HG02798 (cell line): ENCODE data around the gene CHST8.

Experiments
- ATAC-seq: cut with Tn5 transposase; IDR thresholded peaks from one replicate; pipeline ENCODE4 v1.9.1; 2021; ENCODE audit warnings: mild to moderate bottlenecking; ENCODE audit not compliant: unreplicated experiment, poor library complexity

CHST8 gene

DNA sequence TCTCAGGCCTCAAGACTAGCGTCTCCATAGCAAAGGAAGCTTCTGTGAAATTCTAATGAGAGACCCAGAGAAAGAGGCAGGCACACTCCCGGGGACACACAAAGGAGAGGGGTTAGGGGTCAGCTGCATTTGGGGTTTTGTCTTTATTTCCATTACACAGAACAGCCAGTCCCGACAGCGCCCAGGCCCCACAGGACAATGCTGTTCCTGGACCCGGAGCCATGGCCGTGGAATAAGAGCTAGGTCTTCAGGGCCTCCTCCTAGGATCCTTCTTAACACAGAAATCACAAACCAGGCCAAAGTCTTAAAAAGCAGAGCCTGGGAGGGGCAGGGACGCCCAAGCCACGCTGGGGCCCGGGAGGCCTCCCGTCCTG is 197.7 kb downstream of the CHST8 start:
- no peak for ATAC-seq

DNA sequence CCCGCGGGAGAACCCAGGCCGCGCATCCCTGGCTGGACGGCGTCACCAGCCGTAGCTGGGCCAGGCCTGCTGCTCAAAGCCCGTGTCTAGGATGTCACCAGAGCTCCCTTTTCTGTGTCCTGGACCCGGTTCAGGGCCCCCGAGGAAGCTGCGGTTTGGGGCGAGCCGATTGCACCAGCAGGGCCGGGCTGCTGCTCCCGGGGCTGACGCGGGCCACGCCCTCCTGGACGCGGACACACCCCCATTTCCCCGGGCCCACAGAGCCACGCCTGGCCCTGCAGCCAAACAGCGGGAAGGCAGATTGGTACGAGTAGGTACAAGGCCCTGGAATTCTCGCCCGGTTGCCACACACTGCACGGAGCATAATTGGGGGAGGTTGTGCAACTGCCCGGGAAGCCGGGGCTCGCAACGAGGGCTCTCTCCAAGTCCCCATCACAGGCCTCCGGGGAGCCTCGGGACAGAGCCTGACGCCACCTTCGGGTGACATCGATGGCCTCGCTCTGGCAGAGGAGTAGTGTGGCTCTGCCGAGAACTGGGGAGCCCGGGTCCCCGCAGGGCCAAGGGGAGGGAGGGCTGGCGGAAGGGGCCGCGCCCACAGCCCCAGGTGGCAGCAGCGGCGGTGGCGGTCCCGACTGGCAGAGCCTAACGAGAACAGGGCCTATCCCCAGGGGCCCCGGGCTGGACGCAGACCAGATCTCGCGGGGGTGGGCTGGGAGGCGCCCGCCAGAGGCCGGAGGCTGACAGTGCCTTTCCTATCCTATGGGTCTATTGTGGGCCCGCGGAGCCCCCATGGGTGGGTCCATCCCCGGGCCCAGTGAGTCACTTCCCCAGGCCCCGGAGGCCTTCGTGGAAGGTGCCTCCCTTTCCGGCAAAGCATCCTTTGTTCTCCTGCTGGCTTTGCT is 198.4 kb downstream of the CHST8 start:
- ATAC-seq, result no peak

DNA sequence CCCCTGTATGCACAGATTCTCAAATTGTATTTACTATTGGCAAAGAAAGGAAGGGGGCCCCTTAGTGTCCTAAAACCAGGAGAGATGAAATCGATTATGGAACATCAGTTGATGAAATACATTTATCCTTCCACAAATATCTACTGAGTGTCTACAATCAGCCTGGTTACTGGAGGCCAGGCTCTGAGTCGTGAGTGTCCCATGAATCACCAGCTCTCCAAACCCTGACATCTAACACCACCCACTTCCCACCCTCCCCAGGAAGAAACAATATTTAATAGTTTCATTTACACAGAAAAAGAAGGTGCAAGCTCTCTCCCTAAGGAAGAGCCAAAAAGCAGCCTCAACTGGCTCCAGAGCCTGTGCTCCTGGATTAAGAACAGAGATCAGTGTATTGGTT is 200.1 kb downstream of the CHST8 start:
- ATAC-seq, result no peak
